ENCODE data around the gene AMIGO2. TPM values are rescaled to one million over a fixed set of nuclear protein-coding genes. Genes with fewer than 3 reads are reported as not detected.

Gene AMIGO2
- total and polyA plus RNA-seq, 2 experiments from 2014 or later = 0.92 to 2.2 TPM

DNA sequence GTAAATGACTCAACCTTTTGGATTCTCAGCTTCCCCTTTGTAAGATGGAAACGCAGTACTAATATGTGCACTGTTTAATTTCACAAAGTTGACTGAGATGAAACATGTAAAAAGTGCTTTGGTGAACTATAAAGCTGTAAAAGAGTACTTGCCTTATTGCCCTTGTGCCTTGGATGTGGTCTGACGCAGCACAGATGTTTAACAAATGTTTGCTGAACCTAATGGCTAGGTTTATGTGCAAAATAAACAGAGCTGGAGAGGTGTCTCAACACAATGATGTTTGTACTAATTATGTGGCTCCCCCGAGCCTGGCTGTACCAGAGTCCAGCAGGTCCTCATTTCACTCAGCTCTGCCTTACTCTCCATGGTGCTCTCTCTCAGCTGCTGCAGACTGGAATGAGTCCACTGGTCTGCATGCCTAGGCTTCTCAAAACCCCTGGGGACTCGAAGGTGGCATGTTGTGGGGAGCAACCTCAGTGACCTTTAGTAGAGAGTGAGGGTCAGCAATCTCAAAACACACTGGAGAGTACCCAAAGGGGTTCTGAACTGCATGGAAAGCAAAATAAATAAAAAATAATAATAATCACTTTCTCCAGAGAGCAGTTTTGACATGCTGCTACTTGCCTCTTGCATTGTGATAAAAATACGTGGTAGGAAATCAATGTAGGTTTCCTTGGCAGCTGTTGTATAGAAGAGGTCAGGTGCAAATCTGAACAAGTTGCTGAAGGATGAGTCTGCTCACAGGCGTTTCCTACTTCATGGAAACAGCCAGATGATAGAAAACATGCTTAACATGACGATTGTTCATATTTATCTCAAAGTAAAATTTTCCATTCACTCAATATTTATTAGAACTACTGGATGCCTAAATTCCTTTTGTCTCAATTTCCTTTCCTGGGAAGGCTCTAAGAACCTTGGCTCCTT is 8.5 kb upstream of the AMIGO2 start:
- Histone ChIP-seq H3K27ac (no peak overlapping the region), H3K4me1 (ENCODE audit: low read depth) (no peaks in the 10 kb centered on the region)

GRCh38 chr12:47087088-47087688 is 7.4 kb upstream of the AMIGO2 start:
- no peak overlapping the region for H3K27ac ChIP-seq
- H3K27me3 ChIP-seq = no peaks in the 10 kb centered on the region
- H3K9me3 ChIP-seq (ENCODE audit: low read depth) = no peaks in the 10 kb centered on the region
- peak in 1 of 2 donors; percentile 66 for DNase-seq (ENCODE audit: low read depth in 1 of 2, low spot score in 1 of 2)
- no peak overlapping the region for H3K4me3 ChIP-seq
- H3K36me3 ChIP-seq = no peaks in the 10 kb centered on the region
- TF ChIP-seq, protein P1, sequence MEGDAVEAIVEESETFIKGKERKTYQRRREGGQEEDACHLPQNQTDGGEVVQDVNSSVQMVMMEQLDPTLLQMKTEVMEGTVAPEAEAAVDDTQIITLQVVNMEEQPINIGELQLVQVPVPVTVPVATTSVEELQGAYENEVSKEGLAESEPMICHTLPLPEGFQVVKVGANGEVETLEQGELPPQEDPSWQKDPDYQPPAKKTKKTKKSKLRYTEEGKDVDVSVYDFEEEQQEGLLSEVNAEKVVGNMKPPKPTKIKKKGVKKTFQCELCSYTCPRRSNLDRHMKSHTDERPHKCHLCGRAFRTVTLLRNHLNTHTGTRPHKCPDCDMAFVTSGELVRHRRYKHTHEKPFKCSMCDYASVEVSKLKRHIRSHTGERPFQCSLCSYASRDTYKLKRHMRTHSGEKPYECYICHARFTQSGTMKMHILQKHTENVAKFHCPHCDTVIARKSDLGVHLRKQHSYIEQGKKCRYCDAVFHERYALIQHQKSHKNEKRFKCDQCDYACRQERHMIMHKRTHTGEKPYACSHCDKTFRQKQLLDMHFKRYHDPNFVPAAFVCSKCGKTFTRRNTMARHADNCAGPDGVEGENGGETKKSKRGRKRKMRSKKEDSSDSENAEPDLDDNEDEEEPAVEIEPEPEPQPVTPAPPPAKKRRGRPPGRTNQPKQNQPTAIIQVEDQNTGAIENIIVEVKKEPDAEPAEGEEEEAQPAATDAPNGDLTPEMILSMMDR (IDR thresholded peaks at IDR 0.05; ENCODE audit: low read depth, low read length) = no peak
- H3K4me1 ChIP-seq (ENCODE audit: low read depth) = no peaks in the 10 kb centered on the region

More for the DNA sequence above, 8.5 kb upstream of the AMIGO2 start:
- no peaks in the 10 kb centered on the region for H3K36me3 ChIP-seq
- peak; percentile 15 to 41 for DNase-seq (ENCODE audit: low read depth in 1 of 2, low spot score in 1 of 2)
- no peaks in the 10 kb centered on the region for H3K27me3 ChIP-seq
- no peaks in the 10 kb centered on the region for H3K9me3 ChIP-seq (ENCODE audit: low read depth)
- no peak overlapping the region for H3K4me3 ChIP-seq
- TF ChIP-seq, protein P1 (IDR thresholded peaks at IDR 0.05; ENCODE audit: low read depth, low read length) = no peak

- Histone ChIP-seq H3K36me3 (no peaks in the 10 kb centered on the region), H3K9me3 (ENCODE audit: low read depth) (no peaks in the 10 kb centered on the region), H3K27ac (no peak overlapping the region), H3K27me3 (no peaks in the 10 kb centered on the region), H3K4me1 (ENCODE audit: low read depth) (no peaks in the 10 kb centered on the region), H3K4me3 (no peak overlapping the region)
- peak in 1 of 2 donors; percentile 73 for DNase-seq (ENCODE audit: low read depth in 1 of 2, low spot score in 1 of 2)
- TF ChIP-seq, protein P1 (IDR thresholded peaks at IDR 0.05; ENCODE audit: low read depth, low read length) = no peak
These were observed 6.1 kb upstream of the AMIGO2 start for GRCh38 chr12:47085815-47086252.

DNA sequence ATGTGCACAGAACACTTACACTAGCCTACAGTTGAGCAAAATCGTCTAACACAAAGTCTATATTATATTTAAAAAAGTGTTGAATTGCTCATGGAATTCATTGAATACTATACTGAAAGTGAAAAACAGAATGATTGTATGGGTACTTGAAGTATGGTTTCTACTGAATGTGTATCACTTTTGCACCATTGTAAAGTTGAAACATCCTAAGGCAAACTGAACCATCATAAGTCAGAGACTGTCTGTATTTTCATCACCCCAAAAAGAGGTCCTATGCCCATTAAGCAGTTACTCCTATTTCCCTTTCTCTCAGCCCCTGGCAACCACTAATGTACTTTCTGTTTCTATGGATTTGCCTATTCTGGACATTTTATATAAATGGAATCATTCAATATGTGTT is 4.4 kb upstream of the AMIGO2 start:
- no peaks in the 10 kb centered on the region for H3K36me3 ChIP-seq
- no peak overlapping the region for H3K4me3 ChIP-seq
- no peak for DNase-seq (ENCODE audit: low read depth in 1 of 2, low spot score in 1 of 2)
- TF ChIP-seq, protein P1 (IDR thresholded peaks at IDR 0.05; ENCODE audit: low read depth, low read length) = no peak
- no peaks in the 10 kb centered on the region for H3K9me3 ChIP-seq (ENCODE audit: low read depth)
- H3K27me3 ChIP-seq = no peaks in the 10 kb centered on the region
- H3K27ac ChIP-seq = no peak overlapping the region
- H3K4me1 ChIP-seq (ENCODE audit: low read depth) = no peaks in the 10 kb centered on the region

- no peaks in the 10 kb centered on the region for H3K9me3 ChIP-seq (ENCODE audit: low read depth)
- H3K36me3 ChIP-seq = no peaks in the 10 kb centered on the region
- H3K27ac ChIP-seq = no peak overlapping the region
- TF ChIP-seq, protein P1 (IDR thresholded peaks at IDR 0.05; ENCODE audit: low read depth, low read length) = no peak
- no peak overlapping the region for H3K4me3 ChIP-seq
- peak in 1 of 2 donors; percentile 87 for DNase-seq (ENCODE audit: low read depth in 1 of 2, low spot score in 1 of 2)
- H3K4me1 ChIP-seq (ENCODE audit: low read depth) = no peaks in the 10 kb centered on the region
- no peaks in the 10 kb centered on the region for H3K27me3 ChIP-seq
These were observed 3.2 kb upstream of the AMIGO2 start for GRCh38 chr12:47082796-47083621.

Measured in cardiac muscle cell (in vitro differentiated cells and primary cell).